ENCODE results near the gene PACRG. TPM values are rescaled to one million over a fixed set of nuclear protein-coding genes. Genes with fewer than 3 reads are reported as not detected.

PACRG gene
- total RNA-seq, 1 experiment from 2014 or later = 0.26 TPM

DNA sequence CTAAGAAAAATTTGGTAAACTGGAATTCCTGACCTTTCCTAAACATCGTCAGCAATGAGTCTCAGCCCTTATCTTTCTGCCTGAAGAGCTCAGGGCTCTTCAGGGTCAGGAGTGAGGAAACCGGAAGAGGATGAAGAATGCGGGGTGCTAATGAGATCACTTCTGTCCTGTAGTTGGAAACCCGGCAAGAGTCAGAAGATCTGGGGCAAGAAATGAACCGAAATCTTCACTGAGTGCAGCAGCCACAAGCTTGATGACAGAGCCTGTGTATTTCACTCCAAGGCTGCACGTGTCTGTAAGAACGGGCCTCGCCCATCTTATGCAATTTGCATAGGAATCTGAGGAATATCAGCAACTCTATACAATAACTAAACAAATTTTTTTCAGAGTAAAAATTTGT lies 626.3 kb downstream of the PACRG start:
- Mint-ChIP-seq H3K4me1 (peaks cover 15 to 24% of the 10 kb centered on the region in 2 experiments; a peak in 3 of 4 replicates), H3K4me3 (no peak overlapping the region), H3K27me3 (ENCODE audit: low read depth) (peaks cover 1% of the 10 kb centered on the region; the same call in 1 of the 2 replicates), H3K9me3 (no peaks in the 10 kb centered on the region), H3K27ac (no peak overlapping the region), H3K36me3 (ENCODE audit: insufficient read depth in 1 of 3, low read depth in 3 of 3) (no peaks in the 10 kb centered on the region)
- no peak overlapping the region for H2AK5ac ChIP-seq (ENCODE audit: insufficient read length, low read length)
- no peak overlapping the region for H2AFZ ChIP-seq (ENCODE audit: low read length)
- no peaks in the 10 kb centered on the region for H3K9me3 ChIP-seq (ENCODE audit: control insufficient read depth, low read depth, low read length)
- H3K27ac ChIP-seq (ENCODE audit: insufficient read length, low read depth, low read length) = no peak overlapping the region
- no peak for DNase-seq
- no peak overlapping the region for H2BK12ac ChIP-seq (ENCODE audit: insufficient read length, low read depth, low read length)
- no peak overlapping the region for H4K8ac ChIP-seq (replicated peaks; ENCODE audit: insufficient read length, low read depth, low read length)
- peaks cover 2% of the 10 kb centered on the region for H3K23me2 ChIP-seq (ENCODE audit: insufficient read length, low read depth, low read length, poor library complexity, severe bottlenecking)
- no peaks in the 10 kb centered on the region for H4K20me1 ChIP-seq (ENCODE audit: control insufficient read depth, insufficient read depth, insufficient read length)
- H3K9ac ChIP-seq (ENCODE audit: extremely low read depth, insufficient read length, low read length) = no peak overlapping the region
- no peak overlapping the region for H2BK15ac ChIP-seq (ENCODE audit: low read depth, low read length)
- WGBS (ENCODE audit: extremely low coverage, insufficient read length, low lambda C conversion rate) = no CpG with 5 or more reads among the region's 8 CpGs
- H3K4ac ChIP-seq (ENCODE audit: low read depth, low read length) = no peak overlapping the region
- H3K56ac ChIP-seq (ENCODE audit: insufficient read length, low read depth, low read length) = no peak overlapping the region
- no peak overlapping the region for H3K14ac ChIP-seq (ENCODE audit: insufficient read depth, low read length)
- peaks cover 5% of the 10 kb centered on the region; the same call in 1 of the 2 replicates for H3K4me1 ChIP-seq (ENCODE audit: insufficient read depth, low read length)
- no peaks in the 10 kb centered on the region for H3K79me2 ChIP-seq (ENCODE audit: insufficient read depth, low read length)
- H3K18ac ChIP-seq (ENCODE audit: insufficient read length, low read depth, low read length) = no peak overlapping the region
- no peak overlapping the region for H4K5ac ChIP-seq (ENCODE audit: insufficient read length, low read depth, low read length)
- no peak overlapping the region for H3K23ac ChIP-seq (ENCODE audit: insufficient read length, low read depth, low read length)
- no peak overlapping the region for H2BK5ac ChIP-seq (ENCODE audit: insufficient read length, low read length)
- H3K27me3 ChIP-seq (ENCODE audit: insufficient read depth, low read length) = no peaks in the 10 kb centered on the region
- TF ChIP-seq, protein P1, sequence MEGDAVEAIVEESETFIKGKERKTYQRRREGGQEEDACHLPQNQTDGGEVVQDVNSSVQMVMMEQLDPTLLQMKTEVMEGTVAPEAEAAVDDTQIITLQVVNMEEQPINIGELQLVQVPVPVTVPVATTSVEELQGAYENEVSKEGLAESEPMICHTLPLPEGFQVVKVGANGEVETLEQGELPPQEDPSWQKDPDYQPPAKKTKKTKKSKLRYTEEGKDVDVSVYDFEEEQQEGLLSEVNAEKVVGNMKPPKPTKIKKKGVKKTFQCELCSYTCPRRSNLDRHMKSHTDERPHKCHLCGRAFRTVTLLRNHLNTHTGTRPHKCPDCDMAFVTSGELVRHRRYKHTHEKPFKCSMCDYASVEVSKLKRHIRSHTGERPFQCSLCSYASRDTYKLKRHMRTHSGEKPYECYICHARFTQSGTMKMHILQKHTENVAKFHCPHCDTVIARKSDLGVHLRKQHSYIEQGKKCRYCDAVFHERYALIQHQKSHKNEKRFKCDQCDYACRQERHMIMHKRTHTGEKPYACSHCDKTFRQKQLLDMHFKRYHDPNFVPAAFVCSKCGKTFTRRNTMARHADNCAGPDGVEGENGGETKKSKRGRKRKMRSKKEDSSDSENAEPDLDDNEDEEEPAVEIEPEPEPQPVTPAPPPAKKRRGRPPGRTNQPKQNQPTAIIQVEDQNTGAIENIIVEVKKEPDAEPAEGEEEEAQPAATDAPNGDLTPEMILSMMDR (conservative IDR thresholded peaks at IDR 0.05) = no peak
- H2BK20ac ChIP-seq (ENCODE audit: low read depth, low read length, poor library complexity, severe bottlenecking) = no peak overlapping the region
- H2BK120ac ChIP-seq (ENCODE audit: low read depth, low read length, poor library complexity, severe bottlenecking) = no peak overlapping the region
- no peak overlapping the region for H4K91ac ChIP-seq (ENCODE audit: insufficient read length, low read depth, low read length)
- no peak overlapping the region for H3K4me2 ChIP-seq (ENCODE audit: insufficient read depth, insufficient read length, low read length)
- H3T11ph ChIP-seq (ENCODE audit: low read length) = no peak overlapping the region
- H3K79me1 ChIP-seq (ENCODE audit: insufficient read depth, low read depth, low read length, poor library complexity, severe bottlenecking) = no peaks in the 10 kb centered on the region
